Activated B cell treated with CpG ODN at 0.5 μM for 24 hours (primary cell): ENCODE data around the gene C19orf53. TPM values are rescaled to one million over a fixed set of nuclear protein-coding genes. Genes with fewer than 3 reads are reported as not detected.

Source experiments
- ATAC-seq: fragments of 200-7000 bp; cut with Tn5 transposase; one replicate; pipeline ENCODE4 v1.10.0; 2021; ENCODE audit warnings: low read depth, mild to moderate bottlenecking, moderate library complexity
- CTCF ChIA-PET: fragments of 350-600 bp; sonication (Branson Sonifier 250); formaldehyde crosslinking; loops from one replicate; lab custom pipeline; 2021; ENCODE audit warnings: antibody characterized with exemption; lab: Charles Lee
- POLR2A ChIA-PET: fragments of 350-600 bp; sonication (Branson Sonifier 250); formaldehyde crosslinking; loops from one replicate; lab custom pipeline; 2021; ENCODE audit warnings: antibody characterized with exemption; lab: Charles Lee
- DNase-seq: peaks from one replicate; pipeline ENCODE4 v3.0.0; 2022
- H3K27ac Mint-ChIP-seq: one replicate; pipeline ENCODE4 v1.8.0; 2020; ENCODE audit warnings: mixed read lengths
- H3K27me3 Mint-ChIP-seq: one replicate; pipeline ENCODE4 v1.8.0; 2021; ENCODE audit warnings: mixed read lengths
- H3K36me3 Mint-ChIP-seq: one replicate; pipeline ENCODE4 v1.8.0; 2021; ENCODE audit warnings: low read depth, mixed read lengths
- H3K4me1 Mint-ChIP-seq: one replicate; pipeline ENCODE4 v1.8.0; 2021; ENCODE audit warnings: mixed read lengths
- H3K4me3 Mint-ChIP-seq: one replicate; pipeline ENCODE4 v1.8.0; 2020; ENCODE audit warnings: mild to moderate bottlenecking, mixed read lengths
- H3K9me3 Mint-ChIP-seq: one replicate; pipeline ENCODE4 v1.8.0; 2020; ENCODE audit warnings: mixed read lengths
- intact Hi-C: fragments of 100-400 bp; cut with micrococcal nuclease; formaldehyde crosslinking; loops from one replicate; pipeline ENCODE4 v1.15.1; 2024
- total RNA-seq: library from RNA; stranded (reverse); gene quantifications from 2 replicates; pipeline ENCODE4 v1.2.3, GENCODE V29; 2022
- TF ChIP-seq, protein P1 (sequence below): fragments of 200-600 bp; IDR thresholded peaks from one replicate; pipeline ENCODE4 v1.8.0; 2022; ENCODE audit warnings: antibody characterized with exemption, mild to moderate bottlenecking

The C19orf53 gene
- total RNA-seq, 1 donor from 2014 or later, result 74.9 TPM

DNA sequence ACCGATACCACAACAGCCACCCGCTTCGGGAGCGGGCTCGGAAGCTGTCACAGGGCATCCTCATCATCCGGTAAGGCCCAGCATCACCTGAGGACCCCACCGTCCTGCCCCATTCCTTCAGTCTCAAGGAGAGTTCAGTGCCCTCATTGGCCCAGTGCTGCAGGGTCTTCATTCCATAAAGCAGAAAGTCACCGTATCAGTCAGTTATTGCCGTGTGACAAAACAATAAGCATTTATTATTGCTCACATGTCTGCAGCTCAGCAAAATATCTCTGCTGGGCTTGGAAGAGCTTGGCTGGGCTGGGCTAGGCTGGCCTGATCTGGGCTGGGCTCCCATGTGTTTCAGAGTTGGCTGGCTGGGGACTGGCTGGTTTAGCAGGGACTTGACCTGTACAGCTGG, 18.0 kb upstream of the C19orf53 start:
- Mint-ChIP-seq H3K27ac (no peak overlapping the region), H3K27me3 (no peaks in the 10 kb centered on the region), H3K4me1 (no peaks in the 10 kb centered on the region), H3K36me3 (peaks cover 67% of the 10 kb centered on the region), H3K4me3 (no peak overlapping the region), H3K9me3 (no peaks in the 10 kb centered on the region)
- no peak for ATAC-seq
- DNase-seq, result no peak
- CTCF ChIA-PET, result no interaction called here
- TF ChIP-seq, protein P1, sequence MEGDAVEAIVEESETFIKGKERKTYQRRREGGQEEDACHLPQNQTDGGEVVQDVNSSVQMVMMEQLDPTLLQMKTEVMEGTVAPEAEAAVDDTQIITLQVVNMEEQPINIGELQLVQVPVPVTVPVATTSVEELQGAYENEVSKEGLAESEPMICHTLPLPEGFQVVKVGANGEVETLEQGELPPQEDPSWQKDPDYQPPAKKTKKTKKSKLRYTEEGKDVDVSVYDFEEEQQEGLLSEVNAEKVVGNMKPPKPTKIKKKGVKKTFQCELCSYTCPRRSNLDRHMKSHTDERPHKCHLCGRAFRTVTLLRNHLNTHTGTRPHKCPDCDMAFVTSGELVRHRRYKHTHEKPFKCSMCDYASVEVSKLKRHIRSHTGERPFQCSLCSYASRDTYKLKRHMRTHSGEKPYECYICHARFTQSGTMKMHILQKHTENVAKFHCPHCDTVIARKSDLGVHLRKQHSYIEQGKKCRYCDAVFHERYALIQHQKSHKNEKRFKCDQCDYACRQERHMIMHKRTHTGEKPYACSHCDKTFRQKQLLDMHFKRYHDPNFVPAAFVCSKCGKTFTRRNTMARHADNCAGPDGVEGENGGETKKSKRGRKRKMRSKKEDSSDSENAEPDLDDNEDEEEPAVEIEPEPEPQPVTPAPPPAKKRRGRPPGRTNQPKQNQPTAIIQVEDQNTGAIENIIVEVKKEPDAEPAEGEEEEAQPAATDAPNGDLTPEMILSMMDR, result no peak
- POLR2A ChIA-PET, result no interaction called here
- intact Hi-C loops, result no loop called here

DNA sequence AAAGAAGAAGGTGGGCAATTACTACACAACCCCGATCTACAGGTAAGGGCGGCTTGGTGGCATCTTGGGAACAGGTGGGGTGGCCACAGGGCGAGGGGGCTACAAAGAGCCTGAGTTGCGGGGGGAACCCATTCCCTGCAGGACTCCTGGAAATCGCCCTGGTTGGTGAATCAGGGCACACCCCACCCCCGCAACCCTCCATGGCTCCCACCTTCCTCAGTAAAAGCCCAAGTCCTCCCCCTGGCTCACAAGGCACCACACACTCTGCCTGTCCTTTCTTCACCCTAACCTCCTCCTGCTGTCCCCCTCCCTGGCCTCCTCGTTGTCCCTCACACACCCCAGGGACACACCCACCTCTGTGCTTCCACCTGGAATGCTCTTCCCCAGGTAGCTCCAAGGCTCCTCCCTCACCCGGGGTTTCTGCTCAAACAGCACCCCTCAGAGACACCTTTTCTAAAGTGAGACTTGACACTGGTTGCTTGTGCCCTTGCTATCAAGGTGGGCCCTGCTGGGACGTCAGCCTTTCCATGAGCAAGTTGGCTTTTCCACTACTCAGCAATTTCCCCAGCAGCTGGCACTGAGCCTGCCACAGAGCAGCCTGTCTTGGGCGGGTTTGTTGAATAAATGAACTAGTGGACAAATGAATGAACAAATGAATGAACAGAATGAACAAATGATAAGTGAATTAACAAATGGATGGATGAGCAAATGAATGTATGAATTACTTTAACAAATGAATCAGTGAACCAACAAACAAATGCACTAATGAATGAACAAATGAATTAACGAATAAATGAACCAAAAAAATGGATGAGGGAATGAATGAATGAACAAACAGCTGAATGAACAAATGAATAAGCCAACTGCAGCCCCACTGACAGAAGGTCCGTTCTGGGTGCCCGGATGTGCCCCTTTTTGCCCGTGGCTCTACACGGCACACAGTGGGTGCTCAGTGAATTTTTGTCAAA, 16.2 kb upstream of the C19orf53 start:
- DNase-seq, result no peak
- intact Hi-C loops, result no loop called here
- Mint-ChIP-seq H3K36me3 (peaks cover 65% of the 10 kb centered on the region), H3K27me3 (no peaks in the 10 kb centered on the region), H3K4me3 (no peak overlapping the region), H3K27ac (no peak overlapping the region), H3K4me1 (no peaks in the 10 kb centered on the region), H3K9me3 (no peaks in the 10 kb centered on the region)
- ChIA-PET CTCF (no interaction called here), POLR2A (no interaction called here)
- no peak for ATAC-seq
- TF ChIP-seq, protein P1, result no peak

DNA sequence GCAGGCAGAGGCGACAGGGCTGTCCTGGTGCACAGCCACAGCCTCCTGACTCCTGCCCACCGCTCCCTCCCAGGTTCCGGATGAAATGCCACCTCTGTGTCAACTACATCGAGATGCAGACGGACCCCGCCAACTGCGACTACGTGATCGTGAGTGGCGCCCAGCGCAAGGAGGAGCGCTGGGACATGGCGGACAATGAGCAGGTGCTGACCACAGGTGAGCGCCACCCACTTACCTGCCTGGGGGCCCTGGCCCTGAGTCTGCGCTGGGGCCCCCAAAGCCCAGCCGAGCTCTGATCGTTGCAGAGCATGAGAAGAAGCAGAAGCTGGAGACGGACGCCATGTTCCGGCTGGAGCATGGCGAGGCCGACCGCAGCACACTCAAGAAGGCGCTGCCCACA, 15.5 kb upstream of the C19orf53 start:
- Mint-ChIP-seq H3K9me3 (no peaks in the 10 kb centered on the region), H3K36me3 (peaks cover 61% of the 10 kb centered on the region), H3K4me1 (peaks cover 4% of the 10 kb centered on the region), H3K27me3 (no peaks in the 10 kb centered on the region), H3K27ac (no peak overlapping the region), H3K4me3 (no peak overlapping the region)
- ATAC-seq (no peak), DNase-seq (no peak)
- POLR2A ChIA-PET, result no interaction called here
- TF ChIP-seq, protein P1, result no peak
- intact Hi-C loops, result no loop called here
- CTCF ChIA-PET, result no interaction called here

DNA sequence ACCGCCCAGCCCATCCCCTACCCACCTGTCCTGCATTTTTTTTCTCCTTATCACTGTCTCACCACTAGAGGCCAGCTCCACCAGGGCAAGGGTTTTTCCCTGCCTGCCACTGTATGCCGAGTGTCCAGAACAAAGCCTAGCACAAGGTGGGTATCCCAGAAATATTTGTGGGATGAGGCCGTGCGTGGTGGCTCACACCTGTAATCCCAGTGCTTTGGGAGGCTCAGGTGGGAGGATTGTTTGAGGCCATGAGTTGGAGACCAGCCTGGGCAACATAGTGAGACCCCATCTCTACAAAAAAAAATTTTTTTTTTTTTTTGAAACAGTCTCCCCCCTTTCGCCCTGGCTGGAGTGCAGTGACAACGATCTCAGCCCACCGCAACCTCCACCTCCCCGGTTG, 12.8 kb upstream of the C19orf53 start:
- DNase-seq, result no peak
- H3K4me3 Mint-ChIP-seq, result no peak overlapping the region
- intact Hi-C loops, result no loop called here
- TF ChIP-seq, protein P1, result no peak
- ATAC-seq, result no peak
- no peak overlapping the region for H3K27ac Mint-ChIP-seq
- CTCF ChIA-PET, result interaction anchor here (1.2 kb wide), 1 partner anchor 10 kb away, joined by 3 read pairs; no protein-coding TSS in a partner anchor
- peaks cover 50% of the 10 kb centered on the region for H3K36me3 Mint-ChIP-seq
- POLR2A ChIA-PET, result interaction anchor here (0.7 to 0.8 kb wide), 2 partner anchors 13 to 32 kb away, joined by 3 to 5 read pairs; a partner anchor contains a TSS
- H3K4me1 Mint-ChIP-seq, result peaks cover 16% of the 10 kb centered on the region
- no peaks in the 10 kb centered on the region for H3K27me3 Mint-ChIP-seq
- H3K9me3 Mint-ChIP-seq, result no peaks in the 10 kb centered on the region

DNA sequence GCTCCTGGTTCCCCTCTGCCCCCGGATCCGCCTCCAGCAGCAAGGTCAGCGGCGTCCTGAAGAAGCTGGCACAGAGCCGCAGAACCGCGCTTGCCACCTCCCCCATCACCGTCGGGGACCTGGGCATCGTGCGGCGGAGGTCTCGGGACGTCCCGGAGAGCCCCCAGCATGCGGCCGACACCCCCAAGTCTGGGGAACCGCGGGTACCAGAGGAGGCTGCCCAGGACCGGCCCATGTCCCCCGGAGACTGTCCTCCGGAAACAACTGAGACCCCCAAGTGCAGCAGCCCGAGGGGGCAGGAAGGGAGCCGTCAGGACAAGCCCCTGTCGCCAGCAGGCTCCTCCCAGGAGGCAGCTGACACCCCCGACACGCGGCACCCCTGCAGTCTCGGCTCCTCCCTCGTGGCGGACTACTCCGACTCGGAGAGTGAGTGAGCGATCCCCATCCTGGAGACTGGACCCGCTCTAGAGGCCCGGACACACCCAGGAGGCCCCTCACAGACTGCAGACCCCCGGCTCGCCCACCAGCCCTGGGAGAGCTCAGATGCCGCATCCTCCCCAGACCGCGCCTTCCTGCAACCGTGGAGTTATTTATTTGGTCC, 11.5 kb upstream of the C19orf53 start:
- H3K36me3 Mint-ChIP-seq, result peaks cover 37% of the 10 kb centered on the region
- ChIA-PET CTCF (interaction anchor here (1.2 kb wide), 1 partner anchor 11 kb away, joined by 3 read pairs; no protein-coding TSS in a partner anchor), POLR2A (interaction anchor here (1.0 to 3.2 kb wide), 3 partner anchors 12 to 619 kb away, joined by 3 to 19 read pairs (median 14); partner anchors contain the start of genes ADGRE5 and C19orf53)
- DNase-seq, result no peak
- no peak for ATAC-seq
- peaks cover 16% of the 10 kb centered on the region for H3K4me1 Mint-ChIP-seq
- TF ChIP-seq, protein P1, result no peak
- H3K27me3 Mint-ChIP-seq, result no peaks in the 10 kb centered on the region
- H3K4me3 Mint-ChIP-seq, result no peak overlapping the region
- H3K27ac Mint-ChIP-seq, result no peak overlapping the region
- intact Hi-C loops, result no loop called here
- no peaks in the 10 kb centered on the region for H3K9me3 Mint-ChIP-seq
